GM18505 (cell line): Measurements from ENCODE around the gene SGSM1.

Experiments
- ATAC-seq: cut with Tn5 transposase; IDR thresholded peaks from one replicate; pipeline ENCODE4 v1.9.1; 2021; ENCODE audit not compliant: unreplicated experiment
- POLR2A ChIP-seq: IDR thresholded peaks from 4 replicates; pipeline ENCODE4 v1.6.1; 2011; ENCODE audit warnings: borderline replicate concordance; ENCODE audit not compliant: insufficient read depth, insufficient read length; ENCODE audit errors: extremely low read depth

The SGSM1 gene

DNA sequence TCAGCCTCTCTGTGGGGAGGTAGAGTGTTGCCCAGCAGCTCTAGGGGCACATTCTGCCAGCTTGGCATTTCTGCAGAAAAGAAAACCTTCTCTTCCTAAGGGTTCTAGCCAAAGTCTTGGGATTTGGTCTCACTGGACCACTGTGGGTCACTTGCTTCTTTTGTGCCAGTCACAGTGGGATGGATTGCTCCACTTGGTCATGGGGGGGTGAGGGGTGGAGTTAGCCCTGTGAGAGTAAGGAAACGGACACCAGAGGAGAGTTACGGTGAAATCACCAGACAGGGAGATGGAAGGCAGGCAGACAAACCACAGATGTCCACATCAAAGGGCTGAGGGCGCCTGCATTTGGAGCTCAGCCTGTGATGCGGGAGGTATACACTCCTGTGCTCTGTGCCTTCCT, 10.8 kb downstream of the SGSM1 start:
- ATAC-seq: no peak
- TF ChIP-seq POLR2A: no peak

GRCh38 chr22:24819487-24819886, 13.5 kb downstream of the SGSM1 start:
- TF ChIP-seq POLR2A: no peak
- no peak for ATAC-seq

GRCh38 chr22:24819911-24820461, 14.0 kb downstream of the SGSM1 start:
- no peak for ATAC-seq

GRCh38 chr22:24822471-24822870, 16.5 kb downstream of the SGSM1 start:
- TF ChIP-seq POLR2A: no peak
- ATAC-seq: no peak

More at GRCh38 chr22:24819911-24820461, 14.0 kb downstream of the SGSM1 start:
- TF ChIP-seq POLR2A: no peak

DNA sequence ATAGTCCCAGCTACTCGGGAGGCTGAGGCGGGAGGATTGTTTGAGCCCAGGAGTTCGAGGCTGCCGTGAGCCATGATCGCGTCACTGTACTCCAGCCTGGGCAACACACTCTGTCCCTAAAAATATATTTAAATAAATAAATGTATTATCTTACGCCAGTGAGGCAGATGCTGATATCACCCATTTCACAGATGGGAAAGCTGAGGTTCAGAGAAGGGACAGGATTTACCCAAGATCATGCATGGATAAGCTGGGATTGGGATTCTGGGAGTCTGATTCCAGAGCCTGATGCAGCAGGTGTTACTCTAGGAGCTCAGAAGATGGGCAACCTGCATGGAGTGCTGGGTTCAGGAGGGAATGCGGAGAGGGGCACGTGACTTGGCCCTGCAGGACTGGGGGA, 17.8 kb downstream of the SGSM1 start:
- TF ChIP-seq POLR2A: no peak
- ATAC-seq: no peak

- no peak for TF ChIP-seq POLR2A
- no peak for ATAC-seq
Measured at GRCh38 chr22:24824250-24824649, 18.2 kb downstream of the SGSM1 start.

DNA sequence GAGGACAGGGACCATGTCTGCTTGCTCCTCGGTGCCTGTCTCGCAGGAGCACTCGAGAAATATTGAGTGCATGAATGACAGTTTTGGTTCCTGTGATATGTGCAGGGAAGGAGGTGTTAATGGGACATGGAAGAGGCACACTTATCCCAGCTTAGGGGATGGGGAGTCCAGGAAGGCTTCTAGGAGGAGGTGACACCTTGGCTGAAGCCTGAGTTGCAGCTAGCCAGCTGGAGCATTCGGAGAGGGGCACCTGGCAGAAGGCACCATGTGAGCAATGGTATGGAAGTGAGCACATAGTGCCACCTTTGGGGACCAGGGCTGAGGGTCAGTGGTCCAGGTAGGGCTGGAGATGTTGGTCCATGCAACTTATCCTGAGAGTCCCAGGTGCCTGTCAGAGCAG, 18.9 kb downstream of the SGSM1 start:
- no peak for TF ChIP-seq POLR2A

DNA sequence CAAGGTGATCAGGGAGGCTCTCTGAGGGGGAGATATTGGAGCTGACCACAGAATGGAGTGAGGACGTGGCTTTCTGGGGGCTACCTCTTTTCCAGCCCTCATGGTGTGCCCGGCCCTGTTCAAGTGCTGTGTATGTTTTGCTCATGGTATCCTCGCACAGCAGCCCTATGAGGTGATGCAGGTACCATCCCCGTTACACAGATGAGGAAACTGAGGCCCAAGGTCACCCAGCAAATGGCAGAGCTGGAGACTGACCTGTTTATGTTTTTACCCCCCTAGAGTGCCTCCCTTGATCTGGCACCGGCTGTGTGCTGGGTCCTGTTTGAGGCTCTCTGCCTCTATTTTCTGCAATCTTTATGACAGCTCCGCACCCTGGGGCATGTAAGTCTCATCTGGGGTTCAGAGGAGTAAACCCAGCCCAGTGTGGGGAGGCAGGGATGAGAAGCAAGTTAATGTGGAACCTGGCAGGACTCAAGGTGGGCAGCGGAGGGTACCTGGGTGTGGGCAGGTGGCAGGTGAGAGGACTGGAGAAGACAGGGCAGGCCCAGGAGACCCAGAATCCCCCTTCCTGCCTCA, 20.8 kb downstream of the SGSM1 start:
- ATAC-seq: no peak
- TF ChIP-seq POLR2A: no peak

More for the DNA sequence above, 18.9 kb downstream of the SGSM1 start:
- no peak for ATAC-seq

DNA sequence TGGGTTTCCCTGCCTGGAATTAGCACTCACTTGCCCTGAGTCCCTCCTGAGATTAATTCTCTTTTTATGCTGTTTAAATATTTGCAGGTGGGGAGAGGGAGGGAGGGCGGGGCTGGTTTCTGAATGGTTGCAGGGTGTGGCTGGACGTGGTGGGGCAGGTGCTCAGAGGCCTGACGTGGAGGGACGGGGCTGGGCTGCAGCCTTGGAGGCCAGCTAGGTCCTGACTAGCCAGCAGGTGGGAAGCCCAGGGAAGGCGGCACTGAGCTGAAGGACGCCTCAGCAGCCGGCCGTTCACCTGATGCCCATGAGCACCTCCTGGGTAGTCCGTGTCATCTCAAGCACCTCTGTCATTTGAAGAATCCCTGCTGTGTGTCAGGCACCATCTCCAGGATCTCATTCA, 21.3 kb downstream of the SGSM1 start:
- TF ChIP-seq POLR2A: no peak
- ATAC-seq: no peak

GRCh38 chr22:24830205-24830979, 24.4 kb downstream of the SGSM1 start:
- no peak for TF ChIP-seq POLR2A
- no peak for ATAC-seq

- no peak for TF ChIP-seq POLR2A
- no peak for ATAC-seq
Measured at GRCh38 chr22:24831687-24832086, 25.7 kb downstream of the SGSM1 start.

- TF ChIP-seq POLR2A: no peak
- no peak for ATAC-seq
Measured at GRCh38 chr22:24833881-24834495, 28.0 kb downstream of the SGSM1 start.

GRCh38 chr22:24834845-24835570, 29.0 kb downstream of the SGSM1 start:
- no peak for TF ChIP-seq POLR2A
- no peak for ATAC-seq
